GM12878 (cell line): ENCODE results near the gene NKG7. TPM values are rescaled to one million over a fixed set of nuclear protein-coding genes. Genes with fewer than 3 reads are reported as not detected.

Experiments used
- ATAC-seq: fragments of 200-7000 bp; cut with Tn5 transposase; 3 replicates; pipeline ENCODE4 v1.9.1; 2020; ENCODE audit warnings: mild to moderate bottlenecking, moderate library complexity
- BruUV-seq: library from RNA; stranded (reverse); fragments of 400-500 nt; replicated peaks from 2 replicates; lab custom pipeline; 2021; lab: Mats Ljungman, UMichigan
- CTCF ChIA-PET: fragments of 300-600 bp; sonication (Branson Sonifier 250); formaldehyde crosslinking; extraction: SDS; loops from one replicate; lab custom pipeline; 2021; ENCODE audit warnings: inconsistent platforms; lab: Yijun Ruan, JAX
- POLR2A ChIA-PET: fragments of 350-600 bp; formaldehyde crosslinking; extraction: SDS; loops from one replicate; lab custom pipeline; 2021; ENCODE audit warnings: inconsistent platforms; lab: Charles Lee
- RAD21 ChIA-PET: fragments of 300-600 bp; sonication (Branson Sonifier 250); formaldehyde crosslinking; loops from one replicate; lab custom pipeline; 2023; ENCODE audit warnings: antibody characterized with exemption; ENCODE audit not compliant: unreplicated experiment; lab: Charles Lee
- SMC1A ChIA-PET: fragments of 300-600 bp; sonication (Branson Sonifier 250); formaldehyde crosslinking; loops from one replicate; lab custom pipeline; 2023; ENCODE audit not compliant: unreplicated experiment, uncharacterized antibody; lab: Charles Lee
- DNase-seq: peaks from one replicate; pipeline ENCODE4 v3.0.0-alpha.2; 2011; ENCODE audit warnings: low read depth, low spot score
- FAIRE-seq: peaks from 3 replicates; lab custom pipeline; 2011; peaks lifted over from hg19 to GRCh38; lab: Jason Lieb, UNC
- H2AFZ ChIP-seq: 2 replicates; pipeline ENCODE4 v1.6.0; 2011; ENCODE audit warnings: low read depth, low read length, control low read depth; ENCODE audit not compliant: control insufficient read depth
- H3K27ac ChIP-seq: 2 replicates; pipeline ENCODE4 v1.5.1; 2011; ENCODE audit warnings: control low read depth; ENCODE audit not compliant: control insufficient read depth, insufficient read depth
- H3K27me3 ChIP-seq, 2 experiments: replicated peaks in 1 of 2; 2 replicates each; pipeline versions ENCODE4 v1.6.0 to v1.6.1; 2011; ENCODE audit warnings: low read length in 1 of 2; ENCODE audit not compliant: control insufficient read depth in 2 of 2, insufficient read depth in 2 of 2
- H3K36me3 ChIP-seq, 2 experiments: 2 replicates each; pipeline ENCODE4 v1.5.1; 2011; ENCODE audit warnings: low read length in 1 of 2; ENCODE audit not compliant: control insufficient read depth in 2 of 2, insufficient read depth in 2 of 2
- H3K4me1 ChIP-seq: 2 replicates; pipeline ENCODE4 v1.6.1; 2011; ENCODE audit warnings: mild to moderate bottlenecking, low read length, moderate library complexity, mixed read lengths; ENCODE audit not compliant: control insufficient read depth, insufficient read depth
- H3K4me2 ChIP-seq: 2 replicates; pipeline ENCODE4 v1.6.0; 2011; ENCODE audit warnings: control low read depth; ENCODE audit not compliant: control insufficient read depth, insufficient read depth
- H3K4me3 ChIP-seq: fragments of 200-600 bp; sonication (generic); 2 replicates; pipeline ENCODE4 v1.5.1; 2016
- H3K79me2 ChIP-seq: 2 replicates; pipeline ENCODE4 v1.6.0; 2011; ENCODE audit warnings: low read length; ENCODE audit not compliant: control insufficient read depth, insufficient read depth
- H3K9ac ChIP-seq: 2 replicates; pipeline ENCODE4 v1.8.0; 2011; ENCODE audit warnings: low read length, control low read depth, mixed read lengths; ENCODE audit not compliant: control insufficient read depth, insufficient read depth
- H3K9me3 ChIP-seq: replicated peaks from 3 replicates; pipeline ENCODE4 v1.5.1; 2011; ENCODE audit warnings: mild to moderate bottlenecking, low read length; ENCODE audit not compliant: control insufficient read depth, insufficient read depth
- H4K20me1 ChIP-seq: 2 replicates; pipeline ENCODE4 v1.6.0; 2011; ENCODE audit not compliant: control insufficient read depth, insufficient read depth
- CBX5 ChIP-seq: sonication (generic); IDR thresholded peaks from 2 replicates; pipeline ENCODE4 v1.6.1; 2016; ENCODE audit warnings: low read depth, moderate library complexity, mild to moderate bottlenecking, inconsistent platforms
- EED ChIP-seq: sonication (generic); IDR thresholded peaks from 2 replicates; pipeline ENCODE4 v1.6.1; 2016; ENCODE audit warnings: antibody characterized with exemption, low read depth
- KDM1A ChIP-seq: fragments of 200-600 bp; sonication (generic); IDR thresholded peaks from 2 replicates; pipeline ENCODE4 v1.6.1; 2016; ENCODE audit warnings: borderline replicate concordance
- PAX8 ChIP-seq: fragments of 450-650 bp; IDR thresholded peaks from 2 replicates; pipeline ENCODE4 v1.6.1; 2017; ENCODE audit warnings: mild to moderate bottlenecking, moderate library complexity
- SUZ12 ChIP-seq: fragments of 200-600 bp; sonication (generic); IDR thresholded peaks from one replicate; pipeline ENCODE4 v1.6.1; 2018; ENCODE audit warnings: antibody characterized with exemption, mild to moderate bottlenecking; ENCODE audit not compliant: unreplicated experiment
- ZNF24 ChIP-seq: fragments of 450-650 bp; IDR thresholded peaks from 2 replicates; pipeline ENCODE4 v1.6.1; 2017; ENCODE audit warnings: antibody characterized with exemption, mild to moderate bottlenecking
- WGBS: methylation state at CpG from one replicate; pipeline ENCODE4 v1.1.6; 2016; ENCODE audit warnings: low lambda C conversion rate; ENCODE audit not compliant: insufficient replicate concordance, insufficient coverage; ENCODE audit errors: missing lambda C conversion rate; 5-methylcytosine and 5-hydroxymethylcytosine counted together
- in situ Hi-C: fragments of 300-500 bp; cut with MboI; formaldehyde crosslinking; loops from 9 replicates; pipeline ENCODE4 v1.14.3; 2018; ENCODE audit warnings: mixed read lengths
- intact Hi-C: fragments of 100-400 bp; cut with micrococcal nuclease; formaldehyde crosslinking; loops from one replicate; pipeline ENCODE4 v1.14.2; 2022; ENCODE audit not compliant: unreplicated experiment
- polyA plus RNA-seq, 11 experiments: library from polyadenylated mRNA; depleted of rRNA in 4 of 11; unstranded in 6 of 11; stranded (reverse) in 5 of 11; fragments of >200 nt; fragmentation: Nextera tagmentation in 4 of 11; fragmentation: Illumina TruSeq in 1 of 11; extraction: Ambion mirVana in 4 of 11; extraction: Trizol in 1 of 11; gene quantifications; 1 replicate in 1 of 11; 2 replicates in 10 of 11; pipeline versions ENCODE4 v1.2.1 to v1.2.3, GENCODE V29; 2011 to 2016; ENCODE audit warnings: inconsistent platforms in 2 of 11, missing spikeins in 2 of 11, low read depth in 1 of 11
- total RNA-seq, 4 experiments: library from RNA; depleted of rRNA in 3 of 4; stranded (reverse); fragments of >200 nt in 3 of 4; fragmentation: Illumina TruSeq in 1 of 4; extraction: Trizol in 1 of 4; gene quantifications; 2 replicates each; pipeline versions ENCODE4 v1.2.1 to v1.2.3, GENCODE V29; 2013 to 2021
- TF ChIP-seq, protein P1 (sequence below): fragments of 450-650 bp; IDR thresholded peaks from 2 replicates; pipeline ENCODE4 v1.6.1; 2016; ENCODE audit warnings: mild to moderate bottlenecking
- TF ChIP-seq, protein P2 (sequence below): fragments of 450-650 bp; formaldehyde crosslinking; IDR thresholded peaks from 2 replicates; pipeline ENCODE4 v1.5.0; 2022; ENCODE audit warnings: mild to moderate bottlenecking, missing genetic modification characterization
- TF ChIP-seq, protein P3 (sequence below): fragments of 150-350 bp; IDR thresholded peaks from 2 replicates; pipeline ENCODE4 v1.6.1; 2016; ENCODE audit warnings: low read depth, low read length
- TF ChIP-seq, protein P4 (sequence below): fragments of 450-650 bp; IDR thresholded peaks from 2 replicates; pipeline ENCODE4 v1.6.1; 2017; ENCODE audit warnings: mild to moderate bottlenecking, moderate library complexity
- TF ChIP-seq, protein P5 (sequence below): IDR thresholded peaks from 2 replicates; pipeline ENCODE4 v1.6.1; 2011; ENCODE audit warnings: borderline replicate concordance, low read depth, mild to moderate bottlenecking, moderate library complexity, mixed read lengths, low read length; ENCODE audit not compliant: insufficient read depth; ENCODE audit errors: extremely low read length

NKG7 gene
- total and polyA plus RNA-seq, 10 of the 15 experiments (the other 5 are each of a cell fraction or from before 2014, with no cell fraction given): 10.0 to 48.7 (median 22.3) TPM

DNA sequence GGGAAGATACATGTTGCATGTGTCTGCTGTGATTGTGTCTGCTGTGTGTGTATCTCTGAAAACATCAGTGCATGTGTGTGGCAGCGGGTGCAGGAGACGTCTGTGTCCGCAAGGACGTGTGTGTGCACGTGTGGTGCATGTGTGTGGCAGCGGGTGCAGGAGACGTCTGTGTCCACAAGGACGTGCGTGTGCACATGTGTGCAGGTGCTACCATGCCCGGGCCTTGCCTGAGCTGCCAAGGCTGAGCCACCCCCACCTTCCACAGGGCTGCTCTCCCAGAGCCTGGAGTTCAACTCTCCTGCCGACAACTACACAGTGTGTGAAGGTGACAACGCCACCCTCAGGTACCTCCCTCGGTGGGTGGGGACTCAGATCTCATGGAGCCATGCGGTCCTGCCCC lies 50.7 kb downstream of the NKG7 start:
- H3K9me3 ChIP-seq: no peaks in the 10 kb centered on the region
- intact Hi-C loops (no loop called here), in situ Hi-C loops (no loop called here)
- no peak overlapping the region for H3K9ac ChIP-seq
- DNase-seq: no peak
- H3K36me3 ChIP-seq: no peaks in the 10 kb centered on the region
- FAIRE-seq: no peak
- peaks cover 0 to 5% of the 10 kb centered on the region in 2 experiments; a peak in 1 of 4 replicates for H3K27me3 ChIP-seq
- H2AFZ ChIP-seq: no peak overlapping the region
- no peaks in the 10 kb centered on the region for H3K4me1 ChIP-seq
- ChIA-PET SMC1A (no interaction called here), CTCF (no interaction called here), POLR2A (no interaction called here), RAD21 (no interaction called here)
- H4K20me1 ChIP-seq: no peaks in the 10 kb centered on the region
- 35% methylated on average over 14 of the region's 14 CpGs for WGBS
- no peak overlapping the region for H3K4me3 ChIP-seq
- BruUV-seq: no TSS peak
- H3K4me2 ChIP-seq: no peak overlapping the region
- no peak for ATAC-seq
- no peaks in the 10 kb centered on the region for H3K79me2 ChIP-seq
- no peak overlapping the region for H3K27ac ChIP-seq
- no peak for TF ChIP-seq SUZ12
- TF ChIP-seq, protein P1, sequence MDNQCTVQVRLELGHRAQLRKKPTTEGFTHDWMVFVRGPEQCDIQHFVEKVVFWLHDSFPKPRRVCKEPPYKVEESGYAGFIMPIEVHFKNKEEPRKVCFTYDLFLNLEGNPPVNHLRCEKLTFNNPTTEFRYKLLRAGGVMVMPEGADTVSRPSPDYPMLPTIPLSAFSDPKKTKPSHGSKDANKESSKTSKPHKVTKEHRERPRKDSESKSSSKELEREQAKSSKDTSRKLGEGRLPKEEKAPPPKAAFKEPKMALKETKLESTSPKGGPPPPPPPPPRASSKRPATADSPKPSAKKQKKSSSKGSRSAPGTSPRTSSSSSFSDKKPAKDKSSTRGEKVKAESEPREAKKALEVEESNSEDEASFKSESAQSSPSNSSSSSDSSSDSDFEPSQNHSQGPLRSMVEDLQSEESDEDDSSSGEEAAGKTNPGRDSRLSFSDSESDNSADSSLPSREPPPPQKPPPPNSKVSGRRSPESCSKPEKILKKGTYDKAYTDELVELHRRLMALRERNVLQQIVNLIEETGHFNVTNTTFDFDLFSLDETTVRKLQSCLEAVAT: no peak
- TF ChIP-seq, protein P2, sequence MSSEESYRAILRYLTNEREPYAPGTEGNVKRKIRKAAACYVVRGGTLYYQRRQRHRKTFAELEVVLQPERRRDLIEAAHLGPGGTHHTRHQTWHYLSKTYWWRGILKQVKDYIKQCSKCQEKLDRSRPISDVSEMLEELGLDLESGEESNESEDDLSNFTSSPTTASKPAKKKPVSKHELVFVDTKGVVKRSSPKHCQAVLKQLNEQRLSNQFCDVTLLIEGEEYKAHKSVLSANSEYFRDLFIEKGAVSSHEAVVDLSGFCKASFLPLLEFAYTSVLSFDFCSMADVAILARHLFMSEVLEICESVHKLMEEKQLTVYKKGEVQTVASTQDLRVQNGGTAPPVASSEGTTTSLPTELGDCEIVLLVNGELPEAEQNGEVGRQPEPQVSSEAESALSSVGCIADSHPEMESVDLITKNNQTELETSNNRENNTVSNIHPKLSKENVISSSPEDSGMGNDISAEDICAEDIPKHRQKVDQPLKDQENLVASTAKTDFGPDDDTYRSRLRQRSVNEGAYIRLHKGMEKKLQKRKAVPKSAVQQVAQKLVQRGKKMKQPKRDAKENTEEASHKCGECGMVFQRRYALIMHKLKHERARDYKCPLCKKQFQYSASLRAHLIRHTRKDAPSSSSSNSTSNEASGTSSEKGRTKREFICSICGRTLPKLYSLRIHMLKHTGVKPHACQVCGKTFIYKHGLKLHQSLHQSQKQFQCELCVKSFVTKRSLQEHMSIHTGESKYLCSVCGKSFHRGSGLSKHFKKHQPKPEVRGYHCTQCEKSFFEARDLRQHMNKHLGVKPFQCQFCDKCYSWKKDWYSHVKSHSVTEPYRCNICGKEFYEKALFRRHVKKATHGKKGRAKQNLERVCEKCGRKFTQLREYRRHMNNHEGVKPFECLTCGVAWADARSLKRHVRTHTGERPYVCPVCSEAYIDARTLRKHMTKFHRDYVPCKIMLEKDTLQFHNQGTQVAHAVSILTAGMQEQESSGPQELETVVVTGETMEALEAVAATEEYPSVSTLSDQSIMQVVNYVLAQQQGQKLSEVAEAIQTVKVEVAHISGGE (CRISPR knock-in tag): no peak
- TF ChIP-seq, protein P3, sequence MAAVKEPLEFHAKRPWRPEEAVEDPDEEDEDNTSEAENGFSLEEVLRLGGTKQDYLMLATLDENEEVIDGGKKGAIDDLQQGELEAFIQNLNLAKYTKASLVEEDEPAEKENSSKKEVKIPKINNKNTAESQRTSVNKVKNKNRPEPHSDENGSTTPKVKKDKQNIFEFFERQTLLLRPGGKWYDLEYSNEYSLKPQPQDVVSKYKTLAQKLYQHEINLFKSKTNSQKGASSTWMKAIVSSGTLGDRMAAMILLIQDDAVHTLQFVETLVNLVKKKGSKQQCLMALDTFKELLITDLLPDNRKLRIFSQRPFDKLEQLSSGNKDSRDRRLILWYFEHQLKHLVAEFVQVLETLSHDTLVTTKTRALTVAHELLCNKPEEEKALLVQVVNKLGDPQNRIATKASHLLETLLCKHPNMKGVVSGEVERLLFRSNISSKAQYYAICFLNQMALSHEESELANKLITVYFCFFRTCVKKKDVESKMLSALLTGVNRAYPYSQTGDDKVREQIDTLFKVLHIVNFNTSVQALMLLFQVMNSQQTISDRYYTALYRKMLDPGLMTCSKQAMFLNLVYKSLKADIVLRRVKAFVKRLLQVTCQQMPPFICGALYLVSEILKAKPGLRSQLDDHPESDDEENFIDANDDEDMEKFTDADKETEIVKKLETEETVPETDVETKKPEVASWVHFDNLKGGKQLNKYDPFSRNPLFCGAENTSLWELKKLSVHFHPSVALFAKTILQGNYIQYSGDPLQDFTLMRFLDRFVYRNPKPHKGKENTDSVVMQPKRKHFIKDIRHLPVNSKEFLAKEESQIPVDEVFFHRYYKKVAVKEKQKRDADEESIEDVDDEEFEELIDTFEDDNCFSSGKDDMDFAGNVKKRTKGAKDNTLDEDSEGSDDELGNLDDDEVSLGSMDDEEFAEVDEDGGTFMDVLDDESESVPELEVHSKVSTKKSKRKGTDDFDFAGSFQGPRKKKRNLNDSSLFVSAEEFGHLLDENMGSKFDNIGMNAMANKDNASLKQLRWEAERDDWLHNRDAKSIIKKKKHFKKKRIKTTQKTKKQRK: no peak
- TF ChIP-seq EED: no peak
- TF ChIP-seq CBX5: no peak
- TF ChIP-seq, protein P4, sequence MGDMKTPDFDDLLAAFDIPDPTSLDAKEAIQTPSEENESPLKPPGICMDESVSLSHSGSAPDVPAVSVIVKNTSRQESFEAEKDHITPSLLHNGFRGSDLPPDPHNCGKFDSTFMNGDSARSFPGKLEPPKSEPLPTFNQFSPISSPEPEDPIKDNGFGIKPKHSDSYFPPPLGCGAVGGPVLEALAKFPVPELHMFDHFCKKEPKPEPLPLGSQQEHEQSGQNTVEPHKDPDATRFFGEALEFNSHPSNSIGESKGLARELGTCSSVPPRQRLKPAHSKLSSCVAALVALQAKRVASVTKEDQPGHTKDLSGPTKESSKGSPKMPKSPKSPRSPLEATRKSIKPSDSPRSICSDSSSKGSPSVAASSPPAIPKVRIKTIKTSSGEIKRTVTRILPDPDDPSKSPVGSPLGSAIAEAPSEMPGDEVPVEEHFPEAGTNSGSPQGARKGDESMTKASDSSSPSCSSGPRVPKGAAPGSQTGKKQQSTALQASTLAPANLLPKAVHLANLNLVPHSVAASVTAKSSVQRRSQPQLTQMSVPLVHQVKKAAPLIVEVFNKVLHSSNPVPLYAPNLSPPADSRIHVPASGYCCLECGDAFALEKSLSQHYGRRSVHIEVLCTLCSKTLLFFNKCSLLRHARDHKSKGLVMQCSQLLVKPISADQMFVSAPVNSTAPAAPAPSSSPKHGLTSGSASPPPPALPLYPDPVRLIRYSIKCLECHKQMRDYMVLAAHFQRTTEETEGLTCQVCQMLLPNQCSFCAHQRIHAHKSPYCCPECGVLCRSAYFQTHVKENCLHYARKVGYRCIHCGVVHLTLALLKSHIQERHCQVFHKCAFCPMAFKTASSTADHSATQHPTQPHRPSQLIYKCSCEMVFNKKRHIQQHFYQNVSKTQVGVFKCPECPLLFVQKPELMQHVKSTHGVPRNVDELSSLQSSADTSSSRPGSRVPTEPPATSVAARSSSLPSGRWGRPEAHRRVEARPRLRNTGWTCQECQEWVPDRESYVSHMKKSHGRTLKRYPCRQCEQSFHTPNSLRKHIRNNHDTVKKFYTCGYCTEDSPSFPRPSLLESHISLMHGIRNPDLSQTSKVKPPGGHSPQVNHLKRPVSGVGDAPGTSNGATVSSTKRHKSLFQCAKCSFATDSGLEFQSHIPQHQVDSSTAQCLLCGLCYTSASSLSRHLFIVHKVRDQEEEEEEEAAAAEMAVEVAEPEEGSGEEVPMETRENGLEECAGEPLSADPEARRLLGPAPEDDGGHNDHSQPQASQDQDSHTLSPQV: no peak
- TF ChIP-seq, protein P5, sequence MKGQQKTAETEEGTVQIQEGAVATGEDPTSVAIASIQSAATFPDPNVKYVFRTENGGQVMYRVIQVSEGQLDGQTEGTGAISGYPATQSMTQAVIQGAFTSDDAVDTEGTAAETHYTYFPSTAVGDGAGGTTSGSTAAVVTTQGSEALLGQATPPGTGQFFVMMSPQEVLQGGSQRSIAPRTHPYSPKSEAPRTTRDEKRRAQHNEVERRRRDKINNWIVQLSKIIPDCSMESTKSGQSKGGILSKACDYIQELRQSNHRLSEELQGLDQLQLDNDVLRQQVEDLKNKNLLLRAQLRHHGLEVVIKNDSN: no peak
- no peak for TF ChIP-seq KDM1A
- no peak for TF ChIP-seq PAX8
- no peak for TF ChIP-seq ZNF24
